DND-41 (cell line): ENCODE data around the gene CKLF.

Experiments used
- CTCF ChIP-seq: IDR thresholded peaks from 2 replicates; pipeline ENCODE4 v1.5.1; 2012; ENCODE audit warnings: borderline replicate concordance, low read length, moderate library complexity, mild to moderate bottlenecking; ENCODE audit not compliant: poor library complexity, severe bottlenecking; ENCODE audit errors: extremely low read depth
- EZH2 ChIP-seq: IDR thresholded peaks from 3 replicates; pipeline ENCODE4 v1.6.1; 2012; ENCODE audit warnings: borderline replicate concordance, low read depth, mild to moderate bottlenecking, moderate library complexity, low read length, inconsistent platforms; ENCODE audit not compliant: severe bottlenecking

GRCh38 chr16:66515596-66516508 lies 36.5 kb upstream of the CKLF start:
- TF ChIP-seq CTCF = peak; percentile 46
- TF ChIP-seq EZH2 = no peak
